OCI-LY1 (cell line): Measurements from ENCODE around the gene BPHL.

Source experiments
- EZH2 ChIP-seq: fragments of 200-600 bp; sonication (generic), shearing (Covaris generic); IDR thresholded peaks from 2 replicates; pipeline ENCODE4 v1.8.0; 2017; ENCODE audit warnings: borderline replicate concordance, mixed run types, mild to moderate bottlenecking, antibody characterized with exemption, low read length, moderate library complexity, mixed read lengths
- TF ChIP-seq, protein P1 (sequence below): fragments of 200-600 bp; sonication (generic), shearing (Covaris generic); IDR thresholded peaks from 2 replicates; pipeline ENCODE4 v1.5.1; 2017; ENCODE audit warnings: mild to moderate bottlenecking, antibody characterized with exemption, low read length, moderate library complexity, mixed read lengths

DNA sequence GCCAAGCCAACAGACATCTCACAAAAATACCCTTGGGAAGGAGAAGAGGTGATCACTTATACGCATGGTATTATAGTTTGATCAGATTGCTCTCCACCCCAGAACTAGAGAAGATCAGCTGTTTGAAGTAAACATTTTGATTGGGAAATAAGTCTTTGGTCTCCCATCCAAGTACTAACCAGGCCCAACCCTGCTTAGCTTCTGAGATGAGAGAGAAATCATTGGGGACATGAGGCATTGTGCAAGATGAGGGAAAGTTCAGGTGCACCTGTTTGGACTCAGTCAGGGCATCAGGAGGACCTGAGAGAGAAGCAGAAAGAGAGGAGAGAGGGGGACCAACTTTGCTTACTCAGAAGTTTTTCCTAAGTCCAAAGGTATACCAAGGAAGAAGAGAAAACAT, 38.8 kb upstream of the BPHL start:
- TF ChIP-seq, protein P1, sequence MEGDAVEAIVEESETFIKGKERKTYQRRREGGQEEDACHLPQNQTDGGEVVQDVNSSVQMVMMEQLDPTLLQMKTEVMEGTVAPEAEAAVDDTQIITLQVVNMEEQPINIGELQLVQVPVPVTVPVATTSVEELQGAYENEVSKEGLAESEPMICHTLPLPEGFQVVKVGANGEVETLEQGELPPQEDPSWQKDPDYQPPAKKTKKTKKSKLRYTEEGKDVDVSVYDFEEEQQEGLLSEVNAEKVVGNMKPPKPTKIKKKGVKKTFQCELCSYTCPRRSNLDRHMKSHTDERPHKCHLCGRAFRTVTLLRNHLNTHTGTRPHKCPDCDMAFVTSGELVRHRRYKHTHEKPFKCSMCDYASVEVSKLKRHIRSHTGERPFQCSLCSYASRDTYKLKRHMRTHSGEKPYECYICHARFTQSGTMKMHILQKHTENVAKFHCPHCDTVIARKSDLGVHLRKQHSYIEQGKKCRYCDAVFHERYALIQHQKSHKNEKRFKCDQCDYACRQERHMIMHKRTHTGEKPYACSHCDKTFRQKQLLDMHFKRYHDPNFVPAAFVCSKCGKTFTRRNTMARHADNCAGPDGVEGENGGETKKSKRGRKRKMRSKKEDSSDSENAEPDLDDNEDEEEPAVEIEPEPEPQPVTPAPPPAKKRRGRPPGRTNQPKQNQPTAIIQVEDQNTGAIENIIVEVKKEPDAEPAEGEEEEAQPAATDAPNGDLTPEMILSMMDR = no peak
- TF ChIP-seq EZH2 = no peak
